ENCODE data around the gene SDSL.

SDSL gene

DNA sequence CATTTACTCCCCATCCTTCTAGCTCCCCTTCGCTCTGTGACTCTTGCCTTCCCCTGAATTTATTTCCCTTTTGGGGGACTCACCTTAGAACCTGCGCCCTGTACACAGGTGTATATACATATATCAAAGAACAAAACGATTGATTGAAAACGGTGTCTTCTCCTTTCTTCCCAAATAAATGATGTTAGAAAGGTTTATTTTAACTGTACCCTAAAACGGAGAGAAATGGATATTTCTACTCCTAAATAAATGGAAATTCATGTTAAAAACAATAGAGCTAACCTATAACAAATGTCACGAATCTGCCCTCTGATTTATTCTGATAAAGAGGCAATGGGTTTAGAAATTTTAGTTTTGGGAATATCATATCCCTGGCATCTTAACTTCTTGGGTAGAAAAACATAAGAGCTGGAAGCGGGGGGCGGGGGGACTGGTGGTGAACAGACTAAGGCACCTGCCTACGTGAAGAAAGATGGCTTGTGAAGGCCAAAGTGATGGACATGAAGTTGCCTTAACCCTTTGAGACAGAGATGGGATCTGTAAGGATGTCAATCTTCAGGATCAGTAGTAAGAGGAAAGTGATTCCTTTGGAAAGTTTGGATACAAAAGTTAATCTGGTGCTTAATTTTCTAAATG, 58.3 kb downstream of the SDSL start:
- no peak for DNase-seq (ENCODE audit: low read depth)

DNA sequence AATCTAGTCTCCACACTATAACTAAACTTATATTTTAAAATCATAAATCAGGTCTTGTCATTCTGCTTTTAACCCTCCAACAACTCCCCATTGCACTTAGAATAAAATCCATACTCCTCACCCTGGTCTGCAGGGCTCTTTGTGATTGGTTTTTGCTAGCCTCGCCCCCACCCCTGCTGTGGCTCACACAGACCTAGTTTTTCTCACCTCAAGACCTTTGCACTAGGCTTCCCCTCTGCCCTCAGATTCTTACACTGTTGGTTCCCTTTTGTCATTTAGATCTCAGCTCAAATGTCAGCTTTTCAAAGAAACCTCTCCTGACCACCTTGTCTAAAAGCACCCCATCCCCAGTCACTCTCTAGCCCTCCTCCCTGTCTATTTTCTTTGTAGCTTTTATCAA, 60.2 kb downstream of the SDSL start:
- DNase-seq (ENCODE audit: low read depth), result no peak

DNA sequence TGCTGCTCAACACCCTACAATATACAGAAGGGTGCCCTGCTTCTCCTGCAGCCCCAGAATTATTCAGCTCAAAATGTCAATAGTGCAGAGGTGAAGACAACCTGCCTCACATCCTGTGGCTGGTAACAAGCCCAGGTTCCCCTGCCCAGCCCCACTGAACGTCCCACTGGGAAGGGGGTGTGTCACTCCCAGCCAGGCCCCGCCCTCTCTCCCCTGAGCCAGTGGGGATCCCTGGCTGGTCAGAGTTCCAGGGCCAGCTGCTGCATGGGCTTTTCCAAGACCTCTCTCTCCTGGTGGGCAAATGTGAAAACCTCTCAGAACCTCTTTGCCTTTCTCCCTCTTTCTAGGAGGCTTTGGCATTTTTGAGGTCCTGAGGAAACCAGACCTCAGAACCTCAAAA, 63.1 kb downstream of the SDSL start:
- no peak for DNase-seq (ENCODE audit: low read depth)

DNA sequence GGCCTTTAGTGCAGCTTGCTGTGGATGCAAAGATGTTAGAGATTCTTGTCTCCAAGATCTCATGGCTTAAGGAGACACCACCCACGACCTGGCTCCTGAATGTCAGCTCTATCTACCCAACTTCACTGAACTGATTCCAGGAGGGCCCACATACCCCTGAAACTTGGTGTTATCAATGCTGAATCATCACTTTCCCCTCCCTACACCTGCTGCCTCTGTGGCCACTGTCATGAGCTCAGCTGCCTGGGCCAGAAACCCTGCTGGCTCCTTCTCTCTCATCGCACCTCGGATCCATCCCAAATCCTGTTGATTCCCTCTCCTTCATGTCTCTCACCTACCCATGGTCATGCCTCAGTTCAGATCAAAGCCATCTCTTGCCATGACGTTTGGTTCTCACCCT, 64.5 kb downstream of the SDSL start:
- DNase-seq (ENCODE audit: low read depth), result no peak
